HCT116 (cell line): ENCODE data around the gene RAB40C.

Experiments
- CTCF ChIP-seq, 3 experiments: fragments of 200-600 bp in 1 of 3; sonication (generic) in 1 of 3; IDR thresholded peaks in 2 of 3; conservative IDR thresholded peaks in 1 of 3; 2 replicates each; pipeline ENCODE4 v1.5.1; 2012 to 2017; ENCODE audit warnings: low read depth in 2 of 3, low read length in 2 of 3, antibody characterized with exemption in 1 of 3, borderline replicate concordance in 1 of 3, control low read depth in 1 of 3, mild to moderate bottlenecking in 1 of 3, mixed read lengths in 1 of 3, mixed run types in 1 of 3, moderate library complexity in 1 of 3; ENCODE audit not compliant: insufficient read depth in 1 of 3
- EZH2 ChIP-seq: fragments of 200-600 bp; sonication (generic); IDR thresholded peaks from 2 replicates; pipeline ENCODE4 v1.6.1; 2017; ENCODE audit warnings: antibody characterized with exemption, mixed run types
- EZH2phosphoT487 ChIP-seq: fragments of 200-600 bp; IDR thresholded peaks from 2 replicates; pipeline ENCODE4 v1.6.1; 2018; ENCODE audit warnings: antibody characterized with exemption, borderline replicate concordance
- MAX ChIP-seq: IDR thresholded peaks from 2 replicates; pipeline ENCODE4 v1.6.1; 2012
- POLR2A ChIP-seq: IDR thresholded peaks from 2 replicates; pipeline ENCODE4 v1.7.0; 2011; ENCODE audit warnings: borderline replicate concordance; ENCODE audit not compliant: insufficient read depth, insufficient read length; ENCODE audit errors: extremely low read depth
- REST ChIP-seq: IDR thresholded peaks from 2 replicates; pipeline ENCODE4 v1.6.1; 2012; ENCODE audit warnings: low read depth

DNA sequence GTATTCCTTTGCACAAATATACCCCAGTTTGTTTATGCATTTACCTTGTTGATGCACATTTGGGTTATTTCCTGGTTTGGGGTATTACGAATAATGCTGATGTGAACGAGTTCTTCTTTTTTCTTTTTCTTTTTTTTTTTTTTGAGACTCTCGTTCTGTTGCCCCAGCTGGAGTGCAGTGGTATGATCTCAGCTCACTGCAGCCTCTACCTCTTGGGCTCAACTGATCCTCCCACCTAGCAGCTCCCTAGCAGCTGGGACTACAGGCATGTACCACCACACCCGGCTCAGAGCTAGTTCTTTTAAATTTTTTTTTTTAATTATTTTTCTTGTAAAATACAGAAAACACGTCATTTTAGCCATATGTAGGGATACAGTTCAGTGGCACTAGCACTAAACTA, 14.1 kb downstream of the RAB40C start:
- TF ChIP-seq POLR2A (no peak), CTCF (IDR thresholded peaks at IDR 0.05 in 2 of 3, conservative IDR thresholded peaks at IDR 0.05 in 1 of 3; ENCODE audit: borderline replicate concordance in 1 of 3, insufficient read depth in 1 of 3, low read depth in 2 of 3, low read length in 2 of 3) (no peak), EZH2phosphoT487 (no peak), MAX (no peak), REST (no peak), EZH2 (no peak)
